VCaP (cell line): Measurements from ENCODE around the gene PAQR3.

ENCODE experiments used
- H3K27ac ChIP-seq: fragments of 450-650 bp; 2 replicates; pipeline ENCODE4 v1.5.1; 2017
- CTCF ChIP-seq: fragments of 450-650 bp; conservative IDR thresholded peaks from 2 replicates; pipeline ENCODE4 v1.5.1; 2017; ENCODE audit warnings: mild to moderate bottlenecking, moderate library complexity

The PAQR3 gene

GRCh38 chr4:78960926-78961325 is 21.7 kb upstream of the PAQR3 start:
- no peak for TF ChIP-seq CTCF
- no peak overlapping the region for H3K27ac ChIP-seq

- no peak for TF ChIP-seq CTCF
- no peak overlapping the region for H3K27ac ChIP-seq
These were observed 17.7 kb upstream of the PAQR3 start for GRCh38 chr4:78956975-78957374.

- peak; percentile 80 for TF ChIP-seq CTCF
- no peak overlapping the region for H3K27ac ChIP-seq
These were observed 14.8 kb upstream of the PAQR3 start for GRCh38 chr4:78953769-78954666.

- no peak overlapping the region for H3K27ac ChIP-seq
- no peak for TF ChIP-seq CTCF
These were observed 14.0 kb upstream of the PAQR3 start for GRCh38 chr4:78953231-78953630.

- H3K27ac ChIP-seq = no peak overlapping the region
- TF ChIP-seq CTCF = peak; percentile 93
These were observed 12.7 kb upstream of the PAQR3 start for GRCh38 chr4:78951862-78952472.

- H3K27ac ChIP-seq = no peak overlapping the region
- TF ChIP-seq CTCF = no peak
These were observed 10.5 kb upstream of the PAQR3 start for GRCh38 chr4:78949735-78950134.

- H3K27ac ChIP-seq = no peak overlapping the region
- TF ChIP-seq CTCF = no peak
These were observed 6.5 kb upstream of the PAQR3 start for GRCh38 chr4:78945651-78946179.
